SHP77 (cell line): ENCODE results near the gene GTSE1.

ENCODE experiments used
- DNase-seq, 2 experiments: peaks; one replicate each; lab custom pipeline; 2025; lab: John Stamatoyannopoulos, UW

The GTSE1 gene

GRCh38 chr22:46329616-46330015, 32.9 kb downstream of the GTSE1 start:
- DNase-seq = no peak

- DNase-seq = no peak
These were observed 33.8 kb downstream of the GTSE1 start for GRCh38 chr22:46330426-46330825.

GRCh38 chr22:46331496-46331895, 34.8 kb downstream of the GTSE1 start:
- no peak for DNase-seq

GRCh38 chr22:46335201-46336118, 38.8 kb downstream of the GTSE1 start, which contains the start of gene TRMU:
TRMU (plus strand) TSS chr22:46335714; CDS start chr22:46335765, 51 bp downstream.
- peak; percentile 78 to 92 for DNase-seq

- no peak for DNase-seq
These were observed 39.7 kb downstream of the GTSE1 start for GRCh38 chr22:46336119-46337078.

GRCh38 chr22:46337870-46338269, 41.2 kb downstream of the GTSE1 start:
- no peak for DNase-seq

GRCh38 chr22:46338636-46339035, 42.0 kb downstream of the GTSE1 start:
- no peak for DNase-seq

GRCh38 chr22:46339956-46340355, 43.3 kb downstream of the GTSE1 start:
- no peak for DNase-seq

GRCh38 chr22:46340676-46341075, 44.0 kb downstream of the GTSE1 start:
- DNase-seq = no peak

- DNase-seq = no peak
These were observed 50.2 kb downstream of the GTSE1 start for GRCh38 chr22:46346680-46347405.

- DNase-seq = no peak
These were observed 51.0 kb downstream of the GTSE1 start for GRCh38 chr22:46347646-46348045.

GRCh38 chr22:46348099-46348695, 51.5 kb downstream of the GTSE1 start:
- DNase-seq = no peak

GRCh38 chr22:46349238-46349637, 52.6 kb downstream of the GTSE1 start:
- no peak for DNase-seq

GRCh38 chr22:46349681-46350080, 53.0 kb downstream of the GTSE1 start:
- no peak for DNase-seq

GRCh38 chr22:46350121-46350520, 53.5 kb downstream of the GTSE1 start:
- DNase-seq = no peak

GRCh38 chr22:46350646-46351045, 54.0 kb downstream of the GTSE1 start:
- no peak for DNase-seq

GRCh38 chr22:46351131-46351735, 54.6 kb downstream of the GTSE1 start:
- DNase-seq = no peak

GRCh38 chr22:46351767-46352166, 55.1 kb downstream of the GTSE1 start:
- no peak for DNase-seq

GRCh38 chr22:46352276-46352675, 55.6 kb downstream of the GTSE1 start:
- DNase-seq = no peak

GRCh38 chr22:46352691-46353386, 56.2 kb downstream of the GTSE1 start:
- DNase-seq = peak; percentile 25 to 79
